ENCODE data around the gene TEX47.

Gene TEX47

GRCh38 chr7:88746126-88746525, 49.4 kb downstream of the TEX47 start:
- no peak for DNase-seq (ENCODE audit: low read depth)

Data from HS-5 (cell line).